ENCODE data around the gene ERBB3.

Gene ERBB3

DNA sequence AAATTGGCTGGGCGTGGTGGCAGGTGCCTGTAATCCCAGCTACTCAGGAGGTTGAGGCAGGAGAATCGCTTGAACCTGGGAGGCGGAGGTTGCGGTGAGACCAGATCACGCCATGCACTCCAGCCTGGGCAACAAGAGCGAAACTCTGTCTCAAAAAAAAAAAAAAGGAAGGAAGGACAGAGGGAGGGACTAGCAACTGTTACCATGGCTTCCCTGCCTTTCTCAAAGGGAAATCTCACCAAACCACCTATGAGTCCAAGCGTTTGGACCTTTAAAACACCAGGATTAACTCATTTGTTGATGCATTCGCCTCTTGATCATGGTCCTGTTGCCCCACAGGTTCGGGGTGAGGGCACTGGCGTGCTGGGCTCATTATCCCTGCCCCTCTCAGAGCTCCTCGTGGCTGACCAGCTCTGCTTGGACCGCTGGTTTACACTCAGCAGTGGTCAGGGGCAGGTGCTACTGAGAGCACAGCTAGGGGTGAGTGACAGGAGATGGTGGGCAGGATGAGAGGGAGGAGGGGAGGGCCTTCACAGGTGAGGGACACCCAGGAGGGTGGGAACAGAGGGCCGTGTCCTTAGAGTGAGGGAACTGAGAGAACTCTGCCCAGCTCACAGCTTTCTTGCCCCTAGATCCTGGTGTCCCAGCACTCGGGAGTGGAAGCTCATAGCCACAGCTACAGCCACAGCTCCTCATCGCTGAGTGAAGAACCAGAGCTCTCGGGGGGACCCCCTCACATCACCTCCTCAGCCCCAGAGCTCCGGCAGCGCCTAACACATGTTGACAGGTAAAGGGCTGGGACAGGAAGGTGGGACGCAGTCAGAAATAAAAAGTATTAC is 62.2 kb downstream of the ERBB3 start:
- DNase-seq = no peak

DNA sequence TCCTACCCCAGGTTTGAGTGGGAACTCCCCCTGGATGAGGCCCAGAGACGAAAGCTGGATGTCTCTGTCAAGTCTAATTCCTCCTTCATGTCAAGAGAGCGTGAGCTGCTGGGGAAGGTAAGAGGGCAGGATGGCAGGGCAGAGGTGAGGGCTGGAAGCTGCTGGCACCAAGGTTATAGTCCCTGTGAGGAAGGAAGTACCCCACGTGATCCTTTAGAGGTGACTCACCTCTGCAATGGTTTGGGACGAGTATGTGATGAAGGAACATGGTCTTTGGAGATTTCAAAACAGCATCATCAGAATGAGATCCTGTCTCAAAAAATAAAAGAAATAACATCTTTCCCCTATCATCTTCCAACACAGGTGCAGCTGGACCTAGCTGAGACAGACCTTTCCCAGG is 63.3 kb downstream of the ERBB3 start:
- no peak for DNase-seq

DNA sequence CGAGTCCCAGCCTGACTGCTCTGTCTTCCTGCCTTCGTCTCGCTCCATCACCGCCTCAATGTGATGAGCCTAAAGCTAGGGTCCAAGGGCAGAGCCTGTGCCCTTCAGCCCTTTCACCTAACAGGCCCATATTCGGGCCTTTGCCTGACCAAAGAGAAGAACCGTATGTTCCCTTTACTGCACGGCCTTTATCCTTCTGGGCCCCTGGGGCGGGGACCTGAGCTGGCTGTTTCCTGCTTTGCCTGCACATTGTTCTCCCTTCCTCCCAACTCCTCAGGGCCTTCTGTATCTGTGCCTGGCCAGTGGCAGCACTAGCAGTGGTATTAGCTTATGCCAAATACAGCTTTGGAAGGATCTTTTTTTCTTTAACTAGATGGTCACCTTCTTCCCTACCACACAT is 63.9 kb downstream of the ERBB3 start:
- DNase-seq = no peak

DNA sequence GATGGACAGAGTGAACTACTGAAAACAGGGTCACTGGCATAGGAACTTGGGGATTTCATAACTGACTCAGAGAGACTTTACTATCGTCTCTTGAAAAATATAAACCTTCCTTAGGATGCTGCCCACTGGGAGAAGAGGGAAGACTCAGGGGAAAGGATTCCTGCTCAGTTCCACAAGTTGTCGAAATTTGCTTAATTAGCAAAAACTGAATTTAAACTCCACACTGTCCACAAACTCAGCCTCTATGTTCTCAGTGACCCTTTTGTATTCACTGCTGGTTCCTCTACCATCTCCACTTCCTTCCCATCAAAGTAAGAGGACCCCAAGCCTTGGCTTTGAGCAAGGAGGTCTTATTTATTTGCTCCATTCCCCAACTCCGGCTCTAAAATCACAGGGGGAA is 65.3 kb downstream of the ERBB3 start:
- DNase-seq = no peak

DNA sequence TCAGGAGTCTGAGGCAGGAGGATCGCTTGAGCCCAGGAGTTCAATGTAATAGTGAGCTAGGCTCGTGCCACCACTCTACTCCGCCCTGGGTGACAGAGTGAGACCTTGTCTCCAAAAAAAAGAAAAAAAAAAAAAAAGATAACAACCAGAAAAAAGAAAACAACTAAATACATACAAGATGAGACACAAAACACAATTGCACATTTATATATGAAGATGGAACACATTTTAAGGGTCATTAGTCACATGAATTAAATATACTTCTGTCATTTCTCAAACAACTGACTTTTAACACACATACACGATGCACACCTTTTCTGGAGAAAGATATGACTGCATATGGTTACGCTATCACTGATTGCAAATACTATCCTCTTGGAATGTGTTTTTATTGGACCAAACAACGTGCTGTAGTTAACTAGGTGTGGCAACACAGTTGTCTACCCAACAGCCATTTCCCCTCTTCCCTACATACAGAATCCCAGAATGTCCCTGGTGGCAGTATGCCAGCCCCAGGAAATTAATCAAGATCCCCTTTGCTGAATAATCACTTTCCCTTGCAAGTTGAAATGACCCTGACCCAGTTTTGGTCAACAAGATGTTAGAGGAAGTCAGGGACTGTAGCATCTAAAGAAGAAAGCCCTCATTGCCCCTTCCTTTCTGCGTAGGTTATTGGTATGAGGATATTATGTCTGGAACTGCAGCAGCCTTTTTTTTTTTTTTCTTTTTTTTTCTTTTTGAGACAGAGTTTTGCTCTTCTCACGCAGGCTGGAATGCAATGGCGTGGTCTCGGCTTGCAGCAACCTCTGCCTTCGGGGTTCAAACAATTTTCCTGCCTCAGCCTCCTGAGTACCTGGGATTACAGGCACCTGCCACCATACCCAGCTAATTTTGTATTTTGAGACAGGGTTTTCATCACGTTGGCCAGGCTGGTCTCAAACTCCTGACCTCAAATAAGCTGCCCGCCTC is 66.8 kb downstream of the ERBB3 start:
- no peak for DNase-seq

DNA sequence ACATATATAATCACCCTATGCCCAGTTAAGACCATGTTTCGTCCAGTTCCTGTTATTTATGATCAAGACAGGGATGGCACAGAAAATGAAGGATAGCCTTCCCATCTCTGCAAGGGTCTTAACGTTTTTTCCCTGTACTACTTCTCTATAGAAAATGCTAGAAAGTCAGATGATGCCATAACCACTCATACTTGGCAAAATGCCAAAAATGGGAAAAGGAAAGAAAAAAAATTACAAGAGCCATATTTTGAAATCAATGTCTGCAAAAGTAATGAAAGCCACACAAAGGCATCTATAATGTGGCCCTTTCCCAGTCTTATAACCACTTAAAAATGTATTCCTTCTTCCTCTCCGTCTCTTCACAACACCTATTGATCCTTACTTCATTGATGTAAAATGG is 70.6 kb downstream of the ERBB3 start:
- DNase-seq = peak; percentile 16

DNA sequence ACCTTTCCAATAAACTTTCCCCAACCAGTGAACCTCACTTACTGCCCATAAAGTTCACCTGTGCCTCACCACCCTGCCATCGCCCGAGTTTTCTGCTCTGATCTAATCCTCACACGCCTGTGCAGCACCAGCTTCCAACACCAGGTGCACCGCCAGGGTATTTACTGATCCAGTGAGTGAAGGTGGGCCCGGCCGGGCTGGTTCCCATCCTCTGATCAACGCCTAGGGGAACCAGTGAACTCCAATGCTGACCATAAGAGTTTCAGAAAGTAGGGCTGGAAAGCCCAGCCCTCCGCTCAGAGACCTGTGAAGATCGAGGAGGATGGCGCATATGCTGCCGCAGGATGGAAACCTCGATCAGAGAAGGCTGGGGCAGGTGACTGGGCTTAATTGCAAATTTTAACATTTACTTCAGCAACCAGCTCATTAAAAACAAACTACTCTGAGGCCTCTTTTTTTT is 71.7 kb downstream of the ERBB3 start:
- DNase-seq = peak; percentile 27

DNA sequence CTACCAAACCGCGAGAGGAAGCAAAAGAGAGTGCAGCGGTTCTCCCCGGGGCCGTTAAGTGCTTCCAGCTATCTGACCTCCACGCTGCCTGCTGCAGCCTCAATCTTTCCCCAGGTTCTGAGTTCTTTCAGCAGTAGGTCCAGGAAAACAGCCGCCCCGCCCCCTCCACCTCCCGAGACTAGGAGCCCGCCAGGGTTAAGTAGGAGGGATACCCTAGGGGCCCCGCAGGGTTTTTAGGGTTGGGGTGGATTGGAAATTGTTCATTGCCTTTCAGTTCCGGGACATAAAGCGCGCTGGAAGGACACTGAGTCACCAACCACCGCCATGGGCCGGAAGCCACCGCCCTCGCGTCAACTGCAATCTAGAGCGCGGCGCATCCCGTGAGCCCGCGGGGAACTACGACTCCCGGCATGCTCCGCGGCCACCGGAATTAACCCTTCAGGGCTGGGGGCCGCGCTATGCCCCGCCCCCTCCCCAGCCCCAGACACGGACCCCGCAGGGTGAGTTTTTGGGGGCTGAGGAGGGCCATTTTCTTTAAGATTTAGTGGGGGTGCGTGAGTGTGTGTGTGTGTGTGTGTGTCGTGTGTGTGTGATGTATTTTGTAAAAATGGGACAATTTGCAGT is 72.3 kb downstream of the ERBB3 start, which contains the start of gene MYL6B:
MYL6B (plus strand) TSS at position 456 of the 624 bp plus-strand sequence. CDS start 1,332 bp downstream, outside the sequence.
- DNase-seq = peak; percentile 59

Measured in DMS79 treated with DMSO at 0.1 percent for 48 hours (cell line).